H1 (cell line): ENCODE measurements around the gene CELF5. TPM values are rescaled to one million over a fixed set of nuclear protein-coding genes. Genes with fewer than 3 reads are reported as not detected.

Experiments
- CTCF ChIA-PET: fragments of 300-600 bp; sonication (Branson Sonifier 250); formaldehyde crosslinking; loops from one replicate; lab custom pipeline; 2021; ENCODE audit not compliant: partially characterized antibody; lab: Charles Lee
- POLR2A ChIA-PET: fragments of 300-600 bp; sonication (Branson Sonifier 250); formaldehyde crosslinking; loops from one replicate; lab custom pipeline; 2021; ENCODE audit warnings: inconsistent platforms; ENCODE audit not compliant: partially characterized antibody; lab: Charles Lee
- DNase-seq, 2 experiments: peaks; one replicate each; pipeline versions ENCODE4 v3.0.0 to v3.0.0-alpha.2; 2010 to 2022; ENCODE audit warnings: low spot score in 2 of 2, low read depth in 1 of 2, mixed read lengths in 1 of 2
- FAIRE-seq: peaks from 2 replicates; lab custom pipeline; 2011; peaks lifted over from hg19 to GRCh38; lab: Jason Lieb, UNC
- H2AFZ ChIP-seq: 2 replicates; pipeline ENCODE4 v1.8.1; 2012; ENCODE audit warnings: low read length, inconsistent platforms
- H2AK5ac ChIP-seq: 2 replicates; pipeline ENCODE4 v1.6.1; 2013; ENCODE audit warnings: low read depth, low read length
- H2BK120ac ChIP-seq: replicated peaks from 2 replicates; pipeline ENCODE3; 2013; ENCODE audit warnings: low read depth, low read length, inconsistent platforms
- H2BK12ac ChIP-seq: 2 replicates; pipeline ENCODE4 v1.6.1; 2013; ENCODE audit warnings: low read depth, low read length
- H2BK15ac ChIP-seq: 2 replicates; pipeline ENCODE4 v1.6.1; 2013; ENCODE audit warnings: low read length
- H2BK20ac ChIP-seq: 2 replicates; pipeline ENCODE4 v1.6.1; 2013; ENCODE audit warnings: low read length
- H2BK5ac ChIP-seq: 2 replicates; pipeline ENCODE4 v1.6.1; 2013; ENCODE audit warnings: low read depth, low read length
- H3K14ac ChIP-seq: 2 replicates; pipeline ENCODE4 v1.6.1; 2013; ENCODE audit warnings: inconsistent platforms; ENCODE audit not compliant: insufficient read length
- H3K18ac ChIP-seq: 2 replicates; pipeline ENCODE4 v1.6.1; 2013; ENCODE audit warnings: low read length; ENCODE audit errors: extremely low read depth
- H3K23ac ChIP-seq: 2 replicates; pipeline ENCODE4 v1.6.1; 2013; ENCODE audit warnings: inconsistent platforms; ENCODE audit not compliant: insufficient read length
- H3K23me2 ChIP-seq: 2 replicates; pipeline ENCODE4 v1.6.1; 2013; ENCODE audit warnings: low read depth, low read length
- H3K27ac ChIP-seq: 2 replicates; pipeline ENCODE4 v1.6.1; 2011; ENCODE audit warnings: low read depth, low read length, inconsistent platforms
- H3K27me3 ChIP-seq, 4 experiments: replicated peaks in 1 of 4; 1 replicate in 1 of 4; 2 replicates in 3 of 4; pipeline versions ENCODE4 v1.6.1 to v1.8.1; 2011 to 2013; ENCODE audit warnings: low read length in 3 of 4, mild to moderate bottlenecking in 3 of 4, inconsistent platforms in 2 of 4, mixed read lengths in 2 of 4, moderate library complexity in 1 of 4; ENCODE audit not compliant: control insufficient read depth in 3 of 4, insufficient read depth in 3 of 4; ENCODE audit errors: extremely low read depth in 1 of 4
- H3K36me3 ChIP-seq, 4 experiments: 2 replicates each; pipeline versions ENCODE4 v1.6.1 to v1.8.1; 2011 to 2013; ENCODE audit warnings: mild to moderate bottlenecking in 4 of 4, low read length in 3 of 4, moderate library complexity in 2 of 4, control low read depth in 1 of 4, inconsistent platforms in 1 of 4; ENCODE audit not compliant: insufficient read depth in 4 of 4, control insufficient read depth in 2 of 4
- H3K4ac ChIP-seq: replicated peaks from 2 replicates; pipeline ENCODE3; 2013; ENCODE audit warnings: low read length, low read depth, mixed read lengths, inconsistent platforms; ENCODE audit not compliant: insufficient read length
- H3K4me1 ChIP-seq, 4 experiments: replicated peaks in 1 of 4; 1 replicate in 1 of 4; 2 replicates in 3 of 4; pipeline versions ENCODE4 v1.6.1 to v1.8.1; 2011 to 2013; ENCODE audit warnings: low read length in 3 of 4, inconsistent platforms in 2 of 4, mixed read lengths in 1 of 4; ENCODE audit not compliant: insufficient read depth in 4 of 4, control insufficient read depth in 3 of 4
- H3K4me2 ChIP-seq, 2 experiments: 2 replicates each; pipeline versions ENCODE4 v1.6.1 to v1.8.1; 2011 to 2013; ENCODE audit warnings: low read depth in 2 of 2, low read length in 2 of 2, control low read depth in 1 of 2, inconsistent platforms in 1 of 2, mild to moderate bottlenecking in 1 of 2; ENCODE audit not compliant: insufficient read depth in 1 of 2
- H3K4me3 ChIP-seq, 4 experiments: fragments of 200-600, 300-600 bp in 1 of 4; sonication (generic), shearing (Covaris generic), sonication (Bioruptor Twin) in 1 of 4; 2 replicates each; pipeline versions ENCODE4 v1.5.1 to v1.8.1; 2011 to 2016; ENCODE audit warnings: low read length in 4 of 4, low read depth in 3 of 4, control low read depth in 2 of 4, inconsistent platforms in 2 of 4, mild to moderate bottlenecking in 2 of 4, mixed read lengths in 1 of 4, moderate library complexity in 1 of 4; ENCODE audit not compliant: insufficient read depth in 2 of 4; ENCODE audit errors: extremely low read depth in 1 of 4
- H3K56ac ChIP-seq: replicated peaks from 2 replicates; pipeline ENCODE3; 2013; ENCODE audit warnings: low read depth, mild to moderate bottlenecking, mixed read lengths, low read length, inconsistent platforms; ENCODE audit not compliant: insufficient read length
- H3K79me1 ChIP-seq: 2 replicates; pipeline ENCODE4 v1.6.1; 2013; ENCODE audit warnings: low read depth, low read length, control low read depth
- H3K79me2 ChIP-seq, 2 experiments: 2 replicates each; pipeline versions ENCODE4 v1.6.1 to v1.8.1; 2012 to 2013; ENCODE audit warnings: low read length in 2 of 2, mild to moderate bottlenecking in 2 of 2, inconsistent platforms in 1 of 2; ENCODE audit not compliant: insufficient read depth in 2 of 2, control insufficient read depth in 1 of 2
- H3K9ac ChIP-seq, 4 experiments: replicated peaks in 1 of 4; 1 replicate in 1 of 4; 2 replicates in 3 of 4; pipeline versions ENCODE4 v1.6.1 to v1.8.1; 2011 to 2013; ENCODE audit warnings: low read depth in 3 of 4, low read length in 3 of 4, control low read depth in 2 of 4, mild to moderate bottlenecking in 2 of 4, moderate library complexity in 2 of 4, inconsistent platforms in 1 of 4; ENCODE audit errors: extremely low read depth in 1 of 4
- H3K9me3 ChIP-seq, 2 experiments: 2 replicates each; pipeline versions ENCODE4 v1.6.1 to v1.8.1; 2012 to 2013; ENCODE audit warnings: mild to moderate bottlenecking in 2 of 2, moderate library complexity in 2 of 2, control low read depth in 1 of 2, inconsistent platforms in 1 of 2, low read depth in 1 of 2, low read length in 1 of 2, mixed read lengths in 1 of 2; ENCODE audit not compliant: insufficient read depth in 2 of 2
- H4K20me1 ChIP-seq, 2 experiments: replicated peaks in 1 of 2; 2 replicates each; pipeline versions ENCODE3 to v1.8.1; 2011 to 2013; ENCODE audit warnings: inconsistent platforms in 2 of 2, low read length in 2 of 2, mild to moderate bottlenecking in 1 of 2; ENCODE audit not compliant: insufficient read depth in 2 of 2, control insufficient read depth in 1 of 2
- H4K5ac ChIP-seq: 2 replicates; pipeline ENCODE4 v1.6.1; 2013; ENCODE audit warnings: low read length, low read depth, mixed read lengths, inconsistent platforms; ENCODE audit not compliant: insufficient read length
- H4K8ac ChIP-seq: 2 replicates; pipeline ENCODE4 v1.8.0; 2013; ENCODE audit warnings: mild to moderate bottlenecking, moderate library complexity, low read length, inconsistent platforms; ENCODE audit not compliant: insufficient read depth; ENCODE audit errors: extremely low read depth
- H4K91ac ChIP-seq: replicated peaks from 2 replicates; pipeline ENCODE3; 2013; ENCODE audit warnings: low read length, mixed read lengths, inconsistent platforms; ENCODE audit not compliant: insufficient read length
- CEBPB ChIP-seq: IDR thresholded peaks from 2 replicates; pipeline ENCODE4 v1.6.1; 2012; ENCODE audit warnings: low read depth, low read length
- CTCF ChIP-seq, 3 experiments: IDR thresholded peaks; 1 replicate in 2 of 3; 2 replicates in 1 of 3; pipeline versions ENCODE4 v1.5.1 to v1.6.1; 2011; ENCODE audit warnings: low read length in 3 of 3, mild to moderate bottlenecking in 3 of 3, inconsistent platforms in 2 of 3, low read depth in 1 of 3, moderate library complexity in 1 of 3; ENCODE audit not compliant: insufficient read depth in 1 of 3; ENCODE audit errors: control extremely low read depth in 1 of 3
- KDM5A ChIP-seq: fragments of 200-600 bp; IDR thresholded peaks from 2 replicates; pipeline ENCODE4 v1.7.1; 2012; ENCODE audit warnings: mild to moderate bottlenecking, low read length, inconsistent platforms, mixed read lengths
- NANOG ChIP-seq: IDR thresholded peaks from 2 replicates; pipeline ENCODE4 v1.6.1; 2011; ENCODE audit warnings: low read length, low read depth, mild to moderate bottlenecking, inconsistent platforms; ENCODE audit not compliant: insufficient read depth, poor library complexity, severe bottlenecking
- polyA plus RNA-seq, 7 experiments: library from polyadenylated mRNA; depleted of rRNA in 3 of 7; stranded (reverse) in 5 of 7; unstranded in 2 of 7; fragments of >200 nt in 5 of 7; fragments of 200-250 nt in 2 of 7; gene quantifications; 1 replicate in 5 of 7; 2 replicates in 1 of 7; 4 replicates in 1 of 7; pipeline versions ENCODE4 v1.2.1 to v1.2.3, GENCODE V29; 2011 to 2013; ENCODE audit warnings: missing spikeins in 2 of 7, mixed read lengths in 2 of 7
- total RNA-seq: library from RNA; stranded (reverse); fragmentation: NEBNext Ultra II Directional; extraction: Animal tissue kit (Norgen Biotek cat#: 25700); gene quantifications from 2 replicates; pipeline ENCODE4 v1.2.1, GENCODE V29; 2021

Gene CELF5
- total and polyA plus RNA-seq, 2 of the 8 experiments (the other 6 are each of a cell fraction or from before 2014, with no cell fraction given) = 9.8 to 15.0 TPM

DNA sequence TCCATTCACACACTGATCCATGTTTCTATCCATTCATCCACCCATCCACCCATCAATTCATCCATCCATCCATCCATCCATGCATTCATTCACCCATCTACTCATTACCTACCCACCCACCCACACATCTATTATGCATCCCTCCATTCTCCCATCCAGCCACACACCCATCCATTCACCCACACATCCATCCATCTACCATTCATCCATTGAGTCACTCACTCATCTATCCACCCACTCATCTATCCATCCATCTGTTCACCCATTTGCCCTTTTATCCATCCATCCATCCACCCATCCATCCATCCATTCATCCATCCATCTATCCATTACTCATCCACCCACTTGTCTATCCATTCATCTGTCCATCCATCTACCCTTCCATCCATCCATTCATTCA, 30.1 kb downstream of the CELF5 start:
- Histone ChIP-seq H3K23ac (no peak overlapping the region), H3K14ac (no peak overlapping the region), H2AK5ac (no peak overlapping the region), H2BK15ac (no peak overlapping the region), H3K56ac (peak overlapping the region; percentile 10), H2BK12ac (no peak overlapping the region), H3K4me2 (no peak overlapping the region), H3K9me3 (peaks cover 3 to 8% of the 10 kb centered on the region in 2 experiments; a peak in 2 of 4 replicates), H3K4me3 (no peak overlapping the region), H2BK20ac (no peak overlapping the region), H4K8ac (no peak overlapping the region), H3K79me2 (no peaks in the 10 kb centered on the region), H4K5ac (no peak overlapping the region), H3K9ac (no peak overlapping the region), H2BK120ac (no peak overlapping the region), H3K4ac (no peak overlapping the region), H3K18ac (no peak overlapping the region), H3K27me3 (no peaks in the 10 kb centered on the region; a peak in 1 of 7 replicates), H3K79me1 (no peaks in the 10 kb centered on the region), H2BK5ac (no peak overlapping the region), H4K20me1 (peaks cover 2 to 10% of the 10 kb centered on the region in 2 experiments), H3K36me3 (peaks cover 0 to 2% (median 0%) of the 10 kb centered on the region in 4 experiments; a peak in 2 of 8 replicates), H3K27ac (no peak overlapping the region), H4K91ac (no peak overlapping the region), H3K23me2 (peaks cover 9% of the 10 kb centered on the region; the same call in 1 of the 2 replicates), H3K4me1 (no peaks in the 10 kb centered on the region), H2AFZ (no peak overlapping the region)
- DNase-seq = no peak
- FAIRE-seq = no peak
- TF ChIP-seq KDM5A = no peak
- TF ChIP-seq CEBPB = no peak
- no peak for TF ChIP-seq NANOG
- no peak for TF ChIP-seq CTCF (IDR thresholded peaks at IDR 0.05; ENCODE audit: control extremely low read depth in 1 of 3, insufficient read depth in 1 of 3, low read depth in 1 of 3, low read length in 3 of 3)
- POLR2A ChIA-PET = interaction anchor here (1.2 to 1.6 kb wide), 2 partner anchors 9 to 20 kb away, joined by 3 to 4 read pairs; no protein-coding TSS in a partner anchor
- CTCF ChIA-PET = interaction anchor here (2.5 to 3.1 kb wide), 2 partner anchors 21 kb away, joined by 11 to 12 read pairs; no protein-coding TSS in a partner anchor
